Liver (tissue), 3 donors: ENCODE results near the gene FER.

Experiments
- TAF1 ChIP-seq: conservative IDR thresholded peaks from 2 replicates; pipeline ENCODE4 v1.6.1; 2016; ENCODE audit warnings: antibody characterized with exemption, mild to moderate bottlenecking
- TF ChIP-seq, protein P1 (sequence below): fragments of 150-350 bp; IDR thresholded peaks from 2 replicates; pipeline ENCODE4 v1.5.1; 2017; ENCODE audit warnings: improper control_type of control experiment, low read depth, low read length; ENCODE audit not compliant: missing input control
- donor health status: healthy.
- donor health status: healthy.

DNA sequence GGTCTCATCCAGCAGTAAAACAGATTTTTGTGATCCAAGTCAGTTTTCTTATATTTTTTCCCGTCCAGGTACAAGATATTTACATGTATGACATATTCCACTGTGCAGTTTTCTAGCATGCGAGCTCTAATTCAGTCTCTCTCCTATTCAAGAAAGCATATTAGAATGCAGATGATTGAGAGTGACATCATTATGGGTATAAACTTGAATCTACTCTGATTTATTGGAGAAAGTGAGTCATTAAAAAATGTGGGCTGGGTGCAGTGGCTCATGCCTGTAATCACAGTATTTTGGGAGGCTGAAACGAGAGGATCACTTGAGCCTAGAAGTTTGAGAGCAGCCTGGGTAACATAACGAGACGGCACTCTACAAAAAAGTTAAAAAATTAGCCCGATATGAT, 6.2 kb downstream of the FER start:
- TF ChIP-seq, protein P1, sequence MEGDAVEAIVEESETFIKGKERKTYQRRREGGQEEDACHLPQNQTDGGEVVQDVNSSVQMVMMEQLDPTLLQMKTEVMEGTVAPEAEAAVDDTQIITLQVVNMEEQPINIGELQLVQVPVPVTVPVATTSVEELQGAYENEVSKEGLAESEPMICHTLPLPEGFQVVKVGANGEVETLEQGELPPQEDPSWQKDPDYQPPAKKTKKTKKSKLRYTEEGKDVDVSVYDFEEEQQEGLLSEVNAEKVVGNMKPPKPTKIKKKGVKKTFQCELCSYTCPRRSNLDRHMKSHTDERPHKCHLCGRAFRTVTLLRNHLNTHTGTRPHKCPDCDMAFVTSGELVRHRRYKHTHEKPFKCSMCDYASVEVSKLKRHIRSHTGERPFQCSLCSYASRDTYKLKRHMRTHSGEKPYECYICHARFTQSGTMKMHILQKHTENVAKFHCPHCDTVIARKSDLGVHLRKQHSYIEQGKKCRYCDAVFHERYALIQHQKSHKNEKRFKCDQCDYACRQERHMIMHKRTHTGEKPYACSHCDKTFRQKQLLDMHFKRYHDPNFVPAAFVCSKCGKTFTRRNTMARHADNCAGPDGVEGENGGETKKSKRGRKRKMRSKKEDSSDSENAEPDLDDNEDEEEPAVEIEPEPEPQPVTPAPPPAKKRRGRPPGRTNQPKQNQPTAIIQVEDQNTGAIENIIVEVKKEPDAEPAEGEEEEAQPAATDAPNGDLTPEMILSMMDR: no peak
- TF ChIP-seq TAF1: no peak
